Liver (tissue), 9 donors: ENCODE data around the gene TANGO2. TPM values are rescaled to one million over a fixed set of nuclear protein-coding genes. Genes with fewer than 3 reads are reported as not detected.

Experiments
- DNase-seq: peaks from one replicate; pipeline ENCODE4 v3.0.0-alpha.2; 2017; ENCODE audit warnings: low spot score
- H3K27ac ChIP-seq, 2 donors: one replicate each; pipeline ENCODE4 v1.7.0; 2013; ENCODE audit warnings: inconsistent platforms in 2 of 2, low read length in 2 of 2, control low read depth in 1 of 2, low read depth in 1 of 2, mild to moderate bottlenecking in 1 of 2
- H3K27me3 ChIP-seq, 4 donors: one replicate each; pipeline versions ENCODE4 v1.6.1 to v1.7.0; 2013; ENCODE audit warnings: low read length in 3 of 4, inconsistent platforms in 1 of 4, mild to moderate bottlenecking in 1 of 4, moderate library complexity in 1 of 4; ENCODE audit not compliant: control insufficient read depth in 4 of 4, insufficient read depth in 4 of 4
- H3K36me3 ChIP-seq, 4 donors: one replicate each; pipeline versions ENCODE4 v1.6.1 to v1.7.0; 2013; ENCODE audit warnings: low read length in 3 of 4, mild to moderate bottlenecking in 3 of 4, low read depth in 1 of 4, moderate library complexity in 1 of 4; ENCODE audit not compliant: control insufficient read depth in 4 of 4, insufficient read depth in 3 of 4
- H3K4me1 ChIP-seq, 4 donors: one replicate each; pipeline versions ENCODE4 v1.6.1 to v1.7.0; 2013; ENCODE audit warnings: low read length in 3 of 4, mild to moderate bottlenecking in 3 of 4, moderate library complexity in 1 of 4; ENCODE audit not compliant: control insufficient read depth in 4 of 4, insufficient read depth in 4 of 4
- H3K4me3 ChIP-seq, 3 donors: one replicate each; pipeline versions ENCODE4 v1.6.1 to v1.7.0; 2013; ENCODE audit warnings: low read length in 3 of 3, control low read depth in 1 of 3, low read depth in 1 of 3, mild to moderate bottlenecking in 1 of 3
- H3K9ac ChIP-seq, 2 donors: one replicate each; pipeline ENCODE4 v1.7.0; 2013; ENCODE audit warnings: low read length in 2 of 2, mild to moderate bottlenecking in 2 of 2, moderate library complexity in 2 of 2, control low read depth in 1 of 2, low read depth in 1 of 2
- H3K9me3 ChIP-seq, 4 donors: one replicate each; pipeline versions ENCODE4 v1.6.1 to v1.7.0; 2013; ENCODE audit warnings: low read length in 3 of 4; ENCODE audit not compliant: control insufficient read depth in 4 of 4
- ATF3 ChIP-seq: IDR thresholded peaks from 2 replicates; pipeline ENCODE4 v1.6.1; 2016; ENCODE audit warnings: antibody characterized with exemption
- CTCF ChIP-seq: fragments of 150-350 bp; IDR thresholded peaks from 2 replicates; pipeline ENCODE4 v1.5.1; 2017; ENCODE audit warnings: improper control_type of control experiment, low read depth, low read length; ENCODE audit not compliant: missing input control
- EGR1 ChIP-seq, 2 donors: IDR thresholded peaks; 2 replicates each; pipeline ENCODE4 v1.6.1; 2016 to 2018; ENCODE audit warnings: antibody characterized with exemption in 2 of 2, low read depth in 2 of 2
- FOXA1 ChIP-seq: IDR thresholded peaks from 2 replicates; pipeline ENCODE4 v1.6.1; 2016; ENCODE audit warnings: antibody characterized with exemption
- FOXA2 ChIP-seq: IDR thresholded peaks from 2 replicates; pipeline ENCODE4 v1.6.1; 2016; ENCODE audit warnings: antibody characterized with exemption
- GABPA ChIP-seq, 2 donors: IDR thresholded peaks in 1 of 2; conservative IDR thresholded peaks in 1 of 2; 2 replicates each; pipeline ENCODE4 v1.6.1; 2016; ENCODE audit warnings: antibody characterized with exemption in 2 of 2, mild to moderate bottlenecking in 1 of 2, moderate library complexity in 1 of 2
- HNF4A ChIP-seq, 2 donors: conservative IDR thresholded peaks; 2 replicates each; pipeline ENCODE4 v1.6.1; 2016; ENCODE audit warnings: antibody characterized with exemption in 2 of 2, mild to moderate bottlenecking in 2 of 2
- MAX ChIP-seq: IDR thresholded peaks from 2 replicates; pipeline ENCODE4 v1.6.1; 2016; ENCODE audit warnings: antibody characterized with exemption
- NR2F2 ChIP-seq: IDR thresholded peaks from 2 replicates; pipeline ENCODE4 v1.6.1; 2016; ENCODE audit warnings: antibody characterized with exemption
- RAD21 ChIP-seq, 2 donors: IDR thresholded peaks; 2 replicates each; pipeline ENCODE4 v1.6.1; 2016; ENCODE audit warnings: antibody characterized with exemption in 2 of 2, mild to moderate bottlenecking in 2 of 2
- RXRA ChIP-seq, 2 donors: IDR thresholded peaks; 2 replicates each; pipeline ENCODE4 v1.6.1; 2017 to 2018; ENCODE audit warnings: antibody characterized with exemption in 2 of 2, mild to moderate bottlenecking in 1 of 2
- SP1 ChIP-seq: IDR thresholded peaks from 2 replicates; pipeline ENCODE4 v1.6.1; 2018; ENCODE audit warnings: antibody characterized with exemption, mild to moderate bottlenecking
- TAF1 ChIP-seq: conservative IDR thresholded peaks from 2 replicates; pipeline ENCODE4 v1.6.1; 2016; ENCODE audit warnings: antibody characterized with exemption, mild to moderate bottlenecking
- YY1 ChIP-seq: IDR thresholded peaks from 2 replicates; pipeline ENCODE4 v1.6.1; 2016; ENCODE audit warnings: antibody characterized with exemption, mild to moderate bottlenecking
- WGBS: extraction: QIAGEN DNeasy Blood & Tissue Kit; methylation state at CpG from one replicate; pipeline ENCODE4 v1.1.7; 2013; 5-methylcytosine and 5-hydroxymethylcytosine counted together
- polyA plus RNA-seq, 2 donors: library from polyadenylated mRNA; stranded (reverse) in 1 of 2; unstranded in 1 of 2; fragments of 200-250 nt in 1 of 2; fragments of >200 nt in 1 of 2; fragmentation: Nextera tagmentation in 1 of 2; extraction: Ambion mirVana in 1 of 2; gene quantifications; one replicate each; pipeline versions ENCODE4 v1.2.1 to v1.2.3, GENCODE V29; 2013 to 2015
- total RNA-seq, 2 donors: library from RNA; depleted of rRNA; stranded (reverse); fragments of >200 nt; gene quantifications; one replicate each; pipeline ENCODE4 v1.2.3, GENCODE V29; 2014
- donor health status: healthy.
- donor health status: healthy.
- donor health status: healthy.
- donor health status: healthy.
- donor health status: healthy.

Gene TANGO2
- total and polyA plus RNA-seq, 4 donors, result 10.8 to 153 (median 16.1) TPM

GRCh38 chr22:20062766-20063083 lies 41.8 kb downstream of the TANGO2 start:
- H3K27ac ChIP-seq, result no peak overlapping the region
- no peaks in the 10 kb centered on the region for H3K27me3 ChIP-seq
- H3K4me3 ChIP-seq, result no peak overlapping the region
- H3K4me1 ChIP-seq, result no peaks in the 10 kb centered on the region
- no peaks in the 10 kb centered on the region for H3K9me3 ChIP-seq
- DNase-seq, result no peak
- no peak overlapping the region for H3K9ac ChIP-seq
- TF ChIP-seq MAX, result no peak
- TF ChIP-seq SP1, result no peak
- TF ChIP-seq FOXA1, result no peak
- TF ChIP-seq YY1, result no peak
- no peak for TF ChIP-seq HNF4A (conservative IDR thresholded peaks at IDR 0.05)
- no peak for TF ChIP-seq CTCF
- no peak for TF ChIP-seq ATF3
- peaks cover 6 to 44% (median 16%) of the 10 kb centered on the region in 4 donors for H3K36me3 ChIP-seq
- 94% methylated on average over 11 of the region's 11 CpGs for WGBS

- Histone ChIP-seq H3K27ac (no peak overlapping the region), H3K4me3 (no peak overlapping the region), H3K4me1 (no peaks in the 10 kb centered on the region), H3K36me3 (peaks cover 3 to 40% (median 16%) of the 10 kb centered on the region in 4 donors), H3K27me3 (no peaks in the 10 kb centered on the region), H3K9me3 (no peaks in the 10 kb centered on the region), H3K9ac (no peak overlapping the region)
- no peak for TF ChIP-seq SP1
- TF ChIP-seq FOXA1, result no peak
- no peak for TF ChIP-seq GABPA (IDR thresholded peaks at IDR 0.05 in 1 of 2, conservative IDR thresholded peaks at IDR 0.05 in 1 of 2)
- no peak for TF ChIP-seq ATF3
- 96% methylated on average over 27 of the region's 27 CpGs for WGBS
- DNase-seq, result no peak
These were observed 42.6 kb downstream of the TANGO2 start for GRCh38 chr22:20063271-20064139.

- WGBS, result 91% methylated on average over 3 of the region's 3 CpGs
- no peak overlapping the region for H3K27ac ChIP-seq
- no peak overlapping the region for H3K9ac ChIP-seq
- H3K27me3 ChIP-seq, result no peaks in the 10 kb centered on the region
- peaks cover 3 to 40% (median 16%) of the 10 kb centered on the region in 4 donors for H3K36me3 ChIP-seq
- no peaks in the 10 kb centered on the region for H3K4me1 ChIP-seq
- no peaks in the 10 kb centered on the region for H3K9me3 ChIP-seq
- no peak overlapping the region for H3K4me3 ChIP-seq
- no peak for TF ChIP-seq RAD21 (IDR thresholded peaks at IDR 0.05)
- no peak for TF ChIP-seq FOXA2
- TF ChIP-seq TAF1, result no peak
- no peak for TF ChIP-seq SP1
- TF ChIP-seq CTCF, result no peak
- no peak for TF ChIP-seq ATF3
- no peak for TF ChIP-seq EGR1 (IDR thresholded peaks at IDR 0.05; ENCODE audit: low read depth in 2 of 2)
- TF ChIP-seq RXRA (IDR thresholded peaks at IDR 0.05), result no peak
- no peak for TF ChIP-seq YY1
- TF ChIP-seq NR2F2, result no peak
- DNase-seq, result no peak
These were observed 43.2 kb downstream of the TANGO2 start for GRCh38 chr22:20064140-20064480.
